Liver (tissue), 9 donors: ENCODE data around the gene IQCK. TPM values are rescaled to one million over a fixed set of nuclear protein-coding genes. Genes with fewer than 3 reads are reported as not detected.

Experiments
- DNase-seq: peaks from one replicate; pipeline ENCODE4 v3.0.0-alpha.2; 2017; ENCODE audit warnings: low spot score
- H3K27ac ChIP-seq, 2 donors: one replicate each; pipeline ENCODE4 v1.7.0; 2013; ENCODE audit warnings: inconsistent platforms in 2 of 2, low read length in 2 of 2, control low read depth in 1 of 2, low read depth in 1 of 2, mild to moderate bottlenecking in 1 of 2
- H3K27me3 ChIP-seq, 4 donors: one replicate each; pipeline versions ENCODE4 v1.6.1 to v1.7.0; 2013; ENCODE audit warnings: low read length in 3 of 4, inconsistent platforms in 1 of 4, mild to moderate bottlenecking in 1 of 4, moderate library complexity in 1 of 4; ENCODE audit not compliant: control insufficient read depth in 4 of 4, insufficient read depth in 4 of 4
- H3K36me3 ChIP-seq, 4 donors: one replicate each; pipeline versions ENCODE4 v1.6.1 to v1.7.0; 2013; ENCODE audit warnings: low read length in 3 of 4, mild to moderate bottlenecking in 3 of 4, low read depth in 1 of 4, moderate library complexity in 1 of 4; ENCODE audit not compliant: control insufficient read depth in 4 of 4, insufficient read depth in 3 of 4
- H3K4me1 ChIP-seq, 4 donors: one replicate each; pipeline versions ENCODE4 v1.6.1 to v1.7.0; 2013; ENCODE audit warnings: low read length in 3 of 4, mild to moderate bottlenecking in 3 of 4, moderate library complexity in 1 of 4; ENCODE audit not compliant: control insufficient read depth in 4 of 4, insufficient read depth in 4 of 4
- H3K4me3 ChIP-seq, 3 donors: one replicate each; pipeline versions ENCODE4 v1.6.1 to v1.7.0; 2013; ENCODE audit warnings: low read length in 3 of 3, control low read depth in 1 of 3, low read depth in 1 of 3, mild to moderate bottlenecking in 1 of 3
- H3K9ac ChIP-seq, 2 donors: one replicate each; pipeline ENCODE4 v1.7.0; 2013; ENCODE audit warnings: low read length in 2 of 2, mild to moderate bottlenecking in 2 of 2, moderate library complexity in 2 of 2, control low read depth in 1 of 2, low read depth in 1 of 2
- H3K9me3 ChIP-seq, 4 donors: one replicate each; pipeline versions ENCODE4 v1.6.1 to v1.7.0; 2013; ENCODE audit warnings: low read length in 3 of 4; ENCODE audit not compliant: control insufficient read depth in 4 of 4
- ATF3 ChIP-seq: IDR thresholded peaks from 2 replicates; pipeline ENCODE4 v1.6.1; 2016; ENCODE audit warnings: antibody characterized with exemption
- CTCF ChIP-seq: fragments of 150-350 bp; IDR thresholded peaks from 2 replicates; pipeline ENCODE4 v1.5.1; 2017; ENCODE audit warnings: improper control_type of control experiment, low read depth, low read length; ENCODE audit not compliant: missing input control
- EGR1 ChIP-seq, 2 donors: IDR thresholded peaks; 2 replicates each; pipeline ENCODE4 v1.6.1; 2016 to 2018; ENCODE audit warnings: antibody characterized with exemption in 2 of 2, low read depth in 2 of 2
- FOXA2 ChIP-seq: IDR thresholded peaks from 2 replicates; pipeline ENCODE4 v1.6.1; 2016; ENCODE audit warnings: antibody characterized with exemption
- HNF4A ChIP-seq, 2 donors: conservative IDR thresholded peaks; 2 replicates each; pipeline ENCODE4 v1.6.1; 2016; ENCODE audit warnings: antibody characterized with exemption in 2 of 2, mild to moderate bottlenecking in 2 of 2
- HNF4G ChIP-seq: IDR thresholded peaks from 2 replicates; pipeline ENCODE4 v1.6.1; 2016; ENCODE audit warnings: antibody characterized with exemption
- JUND ChIP-seq, 2 donors: IDR thresholded peaks; 2 replicates each; pipeline ENCODE4 v1.6.1; 2016; ENCODE audit warnings: antibody characterized with exemption in 2 of 2
- MAX ChIP-seq: IDR thresholded peaks from 2 replicates; pipeline ENCODE4 v1.6.1; 2016; ENCODE audit warnings: antibody characterized with exemption
- RAD21 ChIP-seq, 2 donors: IDR thresholded peaks; 2 replicates each; pipeline ENCODE4 v1.6.1; 2016; ENCODE audit warnings: antibody characterized with exemption in 2 of 2, mild to moderate bottlenecking in 2 of 2
- REST ChIP-seq: IDR thresholded peaks from 2 replicates; pipeline ENCODE4 v1.6.1; 2016; ENCODE audit warnings: antibody characterized with exemption, mild to moderate bottlenecking
- RXRA ChIP-seq, 2 donors: IDR thresholded peaks; 2 replicates each; pipeline ENCODE4 v1.6.1; 2017 to 2018; ENCODE audit warnings: antibody characterized with exemption in 2 of 2, mild to moderate bottlenecking in 1 of 2
- SP1 ChIP-seq: IDR thresholded peaks from 2 replicates; pipeline ENCODE4 v1.6.1; 2018; ENCODE audit warnings: antibody characterized with exemption, mild to moderate bottlenecking
- TAF1 ChIP-seq: conservative IDR thresholded peaks from 2 replicates; pipeline ENCODE4 v1.6.1; 2016; ENCODE audit warnings: antibody characterized with exemption, mild to moderate bottlenecking
- YY1 ChIP-seq: IDR thresholded peaks from 2 replicates; pipeline ENCODE4 v1.6.1; 2016; ENCODE audit warnings: antibody characterized with exemption, mild to moderate bottlenecking
- ZBTB33 ChIP-seq: IDR thresholded peaks from 2 replicates; pipeline ENCODE4 v1.6.1; 2016; ENCODE audit warnings: antibody characterized with exemption
- WGBS: extraction: QIAGEN DNeasy Blood & Tissue Kit; methylation state at CpG from one replicate; pipeline ENCODE4 v1.1.7; 2013; 5-methylcytosine and 5-hydroxymethylcytosine counted together
- polyA plus RNA-seq, 2 donors: library from polyadenylated mRNA; stranded (reverse) in 1 of 2; unstranded in 1 of 2; fragments of 200-250 nt in 1 of 2; fragments of >200 nt in 1 of 2; fragmentation: Nextera tagmentation in 1 of 2; extraction: Ambion mirVana in 1 of 2; gene quantifications; one replicate each; pipeline versions ENCODE4 v1.2.1 to v1.2.3, GENCODE V29; 2013 to 2015
- total RNA-seq, 2 donors: library from RNA; depleted of rRNA; stranded (reverse); fragments of >200 nt; gene quantifications; one replicate each; pipeline ENCODE4 v1.2.3, GENCODE V29; 2014
- donor health status: healthy.
- donor health status: healthy.
- donor health status: healthy.
- donor health status: healthy.
- donor health status: healthy.

IQCK gene
- total and polyA plus RNA-seq, 4 donors: 2.1 to 4.4 (median 2.9) TPM

- no peak for DNase-seq
- Histone ChIP-seq H3K4me3 (no peak overlapping the region), H3K4me1 (peaks cover 6 to 23% (median 16%) of the 10 kb centered on the region in 4 donors), H3K9me3 (peaks cover 0 to 7% (median under 1%) of the 10 kb centered on the region in 4 donors), H3K27ac (no peak overlapping the region), H3K9ac (no peak overlapping the region), H3K27me3 (no peaks in the 10 kb centered on the region), H3K36me3 (no peaks in the 10 kb centered on the region)
- TF ChIP-seq YY1 (no peak), CTCF (no peak), SP1 (no peak), TAF1 (no peak), HNF4A (conservative IDR thresholded peaks at IDR 0.05) (no peak), ATF3 (no peak), ZBTB33 (no peak), FOXA2 (no peak), REST (no peak), HNF4G (no peak), RXRA (IDR thresholded peaks at IDR 0.05) (no peak), RAD21 (IDR thresholded peaks at IDR 0.05) (no peak), MAX (no peak), JUND (IDR thresholded peaks at IDR 0.05) (no peak), EGR1 (IDR thresholded peaks at IDR 0.05; ENCODE audit: low read depth in 2 of 2) (no peak)
- WGBS: 95% methylated on average over 9 of the region's 9 CpGs
Measured at GRCh38 chr16:19809693-19810092, 91.6 kb downstream of the IQCK start.
